GM10248 (cell line): Measurements from ENCODE around the gene HES4.

Experiments used
- CTCF ChIA-PET: fragments of 300-600 bp; sonication (Branson Sonifier 250); formaldehyde crosslinking; extraction: SDS; loops from one replicate; lab custom pipeline; 2021; ENCODE audit warnings: antibody characterized with exemption; lab: Yijun Ruan, JAX
- POLR2A ChIA-PET: fragments of 350-650 bp; sonication (Branson Sonifier 250); formaldehyde crosslinking; extraction: SDS; loops from one replicate; lab custom pipeline; 2020; ENCODE audit warnings: antibody characterized with exemption; lab: Yijun Ruan, JAX
- DNase-seq: peaks from one replicate; pipeline ENCODE4 v3.0.0; 2012; ENCODE audit errors: extremely low spot score
- TF ChIP-seq, protein P1 (sequence below): IDR thresholded peaks from 2 replicates; pipeline ENCODE4 v1.5.1; 2012; ENCODE audit warnings: mild to moderate bottlenecking, low read depth; ENCODE audit errors: extremely low read depth, missing control alignments, control extremely low read depth

Gene HES4

GRCh38 chr1:1045129-1045528 lies 45.2 kb upstream of the HES4 start:
- TF ChIP-seq, protein P1, sequence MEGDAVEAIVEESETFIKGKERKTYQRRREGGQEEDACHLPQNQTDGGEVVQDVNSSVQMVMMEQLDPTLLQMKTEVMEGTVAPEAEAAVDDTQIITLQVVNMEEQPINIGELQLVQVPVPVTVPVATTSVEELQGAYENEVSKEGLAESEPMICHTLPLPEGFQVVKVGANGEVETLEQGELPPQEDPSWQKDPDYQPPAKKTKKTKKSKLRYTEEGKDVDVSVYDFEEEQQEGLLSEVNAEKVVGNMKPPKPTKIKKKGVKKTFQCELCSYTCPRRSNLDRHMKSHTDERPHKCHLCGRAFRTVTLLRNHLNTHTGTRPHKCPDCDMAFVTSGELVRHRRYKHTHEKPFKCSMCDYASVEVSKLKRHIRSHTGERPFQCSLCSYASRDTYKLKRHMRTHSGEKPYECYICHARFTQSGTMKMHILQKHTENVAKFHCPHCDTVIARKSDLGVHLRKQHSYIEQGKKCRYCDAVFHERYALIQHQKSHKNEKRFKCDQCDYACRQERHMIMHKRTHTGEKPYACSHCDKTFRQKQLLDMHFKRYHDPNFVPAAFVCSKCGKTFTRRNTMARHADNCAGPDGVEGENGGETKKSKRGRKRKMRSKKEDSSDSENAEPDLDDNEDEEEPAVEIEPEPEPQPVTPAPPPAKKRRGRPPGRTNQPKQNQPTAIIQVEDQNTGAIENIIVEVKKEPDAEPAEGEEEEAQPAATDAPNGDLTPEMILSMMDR: no peak
- CTCF ChIA-PET: no interaction called here
- no peak for DNase-seq
- POLR2A ChIA-PET: no interaction called here

DNA sequence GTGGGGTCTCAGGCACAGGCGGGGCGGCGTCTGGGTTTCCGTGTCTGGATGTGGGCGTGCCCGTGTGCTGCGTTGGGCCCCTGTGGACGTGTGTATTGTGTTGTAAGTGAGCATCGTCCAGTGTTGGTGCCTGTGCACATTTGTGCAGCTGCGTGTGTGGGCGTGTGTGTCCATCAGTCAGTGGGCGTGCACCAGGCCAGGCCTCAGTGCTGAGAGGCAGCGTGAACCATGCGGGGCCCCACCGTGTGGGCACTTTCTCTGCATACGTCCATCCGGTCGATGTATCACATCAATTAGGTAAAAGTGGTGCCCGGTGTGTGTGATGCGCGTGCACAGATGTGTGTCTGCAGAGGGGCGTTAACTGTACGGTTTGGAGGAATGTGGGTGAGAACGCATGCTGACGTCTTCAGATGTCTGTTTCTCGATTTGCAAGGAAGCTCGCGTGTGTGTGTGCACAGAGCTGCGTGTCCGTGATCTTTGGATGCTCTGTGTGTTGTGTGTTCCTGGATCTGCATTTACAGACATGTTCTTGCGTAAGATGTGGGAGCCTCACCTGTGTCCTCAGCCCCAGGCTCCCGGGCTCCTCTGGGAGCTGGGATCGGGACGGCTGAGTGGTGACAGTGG lies 44.7 kb upstream of the HES4 start:
- no peak for DNase-seq
- CTCF ChIA-PET: interaction anchor here (0.8 to 1.0 kb wide), 2 partner anchors 18 to 42 kb away, joined by 3 read pairs; no protein-coding TSS in a partner anchor
- TF ChIP-seq, protein P1: no peak
- POLR2A ChIA-PET: interaction anchor here (0.6 kb wide), 1 partner anchor 522 kb away, joined by 3 read pairs; no protein-coding TSS in a partner anchor

DNA sequence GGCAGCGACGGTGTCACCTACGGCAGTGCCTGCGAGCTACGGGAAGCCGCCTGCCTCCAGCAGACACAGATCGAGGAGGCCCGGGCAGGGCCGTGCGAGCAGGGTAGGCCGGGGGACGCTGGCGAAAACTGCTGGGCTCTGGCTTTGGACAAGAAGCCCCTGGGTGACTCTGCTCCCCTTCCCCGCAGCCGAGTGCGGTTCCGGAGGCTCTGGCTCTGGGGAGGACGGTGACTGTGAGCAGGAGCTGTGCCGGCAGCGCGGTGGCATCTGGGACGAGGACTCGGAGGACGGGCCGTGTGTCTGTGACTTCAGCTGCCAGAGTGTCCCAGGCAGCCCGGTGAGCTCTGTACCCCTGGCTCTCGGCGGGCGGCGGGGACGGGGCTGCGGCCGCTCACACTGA lies 44.0 kb upstream of the HES4 start:
- TF ChIP-seq, protein P1: no peak
- ChIA-PET CTCF (interaction anchor here (0.8 to 1.1 kb wide), 3 partner anchors 19 to 42 kb away, joined by 3 read pairs; no protein-coding TSS in a partner anchor), POLR2A (no interaction called here)
- DNase-seq: no peak

- DNase-seq: no peak
- ChIA-PET POLR2A (no interaction called here), CTCF (interaction anchor here (1.0 to 1.1 kb wide), 2 partner anchors 19 to 20 kb away, joined by 3 read pairs; no protein-coding TSS in a partner anchor)
- TF ChIP-seq, protein P1: no peak
Observed at GRCh38 chr1:1043411-1043810, 43.5 kb upstream of the HES4 start.

DNA sequence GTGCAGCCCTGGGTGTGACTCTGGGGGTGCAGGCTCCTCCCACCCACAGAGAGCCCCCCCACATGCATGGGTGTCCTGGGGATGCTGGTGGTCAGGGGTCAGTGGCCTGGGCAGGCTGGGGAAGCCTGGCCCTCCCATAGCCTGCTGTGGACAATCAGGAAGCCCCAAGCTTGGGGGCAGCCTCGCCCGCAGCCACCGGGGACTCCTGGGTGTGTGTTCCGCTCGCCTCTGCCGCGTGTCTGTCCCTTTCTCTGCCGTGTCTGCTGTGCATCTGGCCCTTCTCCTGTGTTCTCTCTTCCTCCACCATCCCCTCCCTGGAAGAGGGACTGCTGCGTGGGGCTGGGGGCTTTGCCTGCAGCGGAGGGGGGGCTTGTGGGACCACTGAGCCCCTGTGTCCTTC lies 42.9 kb upstream of the HES4 start:
- ChIA-PET CTCF (interaction anchor here (1.1 kb wide), 1 partner anchor 21 kb away, joined by 3 read pairs; no protein-coding TSS in a partner anchor), POLR2A (no interaction called here)
- DNase-seq: no peak
- TF ChIP-seq, protein P1: no peak

GRCh38 chr1:1041873-1042272 lies 42.0 kb upstream of the HES4 start:
- TF ChIP-seq, protein P1: no peak
- ChIA-PET CTCF (no interaction called here), POLR2A (no interaction called here)
- no peak for DNase-seq
